ENCODE data around the gene SEMA3E. TPM values are rescaled to one million over a fixed set of nuclear protein-coding genes. Genes with fewer than 3 reads are reported as not detected.

Gene SEMA3E
- total and polyA plus RNA-seq, 8 donors = 0.23 to 2.0 (median 0.97) TPM

DNA sequence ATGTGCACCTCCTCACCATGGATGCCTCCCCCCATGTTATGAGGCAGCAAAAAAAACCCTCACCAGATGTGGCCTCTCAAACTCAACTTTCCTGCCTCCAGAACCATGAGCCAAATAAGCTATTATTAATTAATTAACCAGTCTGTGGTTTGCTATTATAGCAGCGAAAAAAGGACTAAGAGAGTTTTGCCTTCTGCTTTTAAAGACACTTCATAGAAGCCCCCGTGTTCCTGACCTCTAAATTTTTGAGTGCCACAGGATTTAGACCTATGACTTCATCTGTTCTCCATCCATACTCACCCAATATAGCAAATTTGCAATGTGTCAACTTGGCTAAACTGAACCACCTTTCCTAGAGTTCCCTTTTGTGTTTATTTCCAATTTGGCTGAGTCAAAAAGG lies 9.2 kb upstream of the SEMA3E start:
- ATAC-seq = no peak
- no peaks in the 10 kb centered on the region for H3K27me3 ChIP-seq

DNA sequence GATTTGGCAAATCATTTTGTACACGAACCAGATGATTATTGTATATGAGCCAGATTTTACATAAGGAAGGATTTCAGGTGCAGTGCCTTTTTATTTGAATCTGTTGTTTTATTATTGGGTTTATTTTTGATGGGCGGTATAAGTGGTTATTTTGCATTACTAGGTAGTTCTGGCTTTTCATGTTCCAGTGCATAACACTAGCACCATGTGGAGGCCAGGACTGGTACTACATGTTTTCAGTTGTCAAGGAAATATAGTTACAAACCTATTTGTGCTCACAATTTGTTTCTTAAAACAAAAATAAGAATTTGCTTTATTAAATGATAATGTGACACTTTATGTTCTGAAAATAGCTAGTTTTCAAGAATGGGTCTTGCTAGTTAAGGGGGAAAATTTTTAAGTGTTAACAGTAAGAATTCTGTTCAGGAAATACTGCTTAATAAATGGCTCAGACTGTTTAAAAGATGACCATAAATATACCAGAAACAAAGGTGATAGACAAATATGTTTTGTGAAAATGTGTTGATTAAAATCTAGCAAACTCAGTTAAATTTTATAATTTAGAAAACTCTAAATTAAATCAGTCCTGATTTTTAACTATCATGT lies 7.1 kb upstream of the SEMA3E start:
- peak in 3 of 4 donors; percentile 86 to 90 (median 87) for ATAC-seq

More for the DNA sequence above, 9.2 kb upstream of the SEMA3E start:
- intact Hi-C loops (cut with DNase I) = loop anchor here in 1 of 3 donors (5.0 kb wide), 1 partner anchor 246 kb away; no protein-coding TSS in a partner anchor
- H3K4me1 ChIP-seq = no peaks in the 10 kb centered on the region
- TF ChIP-seq, protein P1, sequence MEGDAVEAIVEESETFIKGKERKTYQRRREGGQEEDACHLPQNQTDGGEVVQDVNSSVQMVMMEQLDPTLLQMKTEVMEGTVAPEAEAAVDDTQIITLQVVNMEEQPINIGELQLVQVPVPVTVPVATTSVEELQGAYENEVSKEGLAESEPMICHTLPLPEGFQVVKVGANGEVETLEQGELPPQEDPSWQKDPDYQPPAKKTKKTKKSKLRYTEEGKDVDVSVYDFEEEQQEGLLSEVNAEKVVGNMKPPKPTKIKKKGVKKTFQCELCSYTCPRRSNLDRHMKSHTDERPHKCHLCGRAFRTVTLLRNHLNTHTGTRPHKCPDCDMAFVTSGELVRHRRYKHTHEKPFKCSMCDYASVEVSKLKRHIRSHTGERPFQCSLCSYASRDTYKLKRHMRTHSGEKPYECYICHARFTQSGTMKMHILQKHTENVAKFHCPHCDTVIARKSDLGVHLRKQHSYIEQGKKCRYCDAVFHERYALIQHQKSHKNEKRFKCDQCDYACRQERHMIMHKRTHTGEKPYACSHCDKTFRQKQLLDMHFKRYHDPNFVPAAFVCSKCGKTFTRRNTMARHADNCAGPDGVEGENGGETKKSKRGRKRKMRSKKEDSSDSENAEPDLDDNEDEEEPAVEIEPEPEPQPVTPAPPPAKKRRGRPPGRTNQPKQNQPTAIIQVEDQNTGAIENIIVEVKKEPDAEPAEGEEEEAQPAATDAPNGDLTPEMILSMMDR (IDR thresholded peaks at IDR 0.05) = no peak
- no peaks in the 10 kb centered on the region for H3K9me3 ChIP-seq
- FAIRE-seq (no peak), DNase-seq (no peak)
- H3K36me3 ChIP-seq = no peaks in the 10 kb centered on the region
- WGBS, 2 donors = 13 to 39% methylated on average over 2 of the region's 2 CpGs
- H3K4me3 ChIP-seq = no peak overlapping the region
- no peak overlapping the region for H3K27ac ChIP-seq

DNA sequence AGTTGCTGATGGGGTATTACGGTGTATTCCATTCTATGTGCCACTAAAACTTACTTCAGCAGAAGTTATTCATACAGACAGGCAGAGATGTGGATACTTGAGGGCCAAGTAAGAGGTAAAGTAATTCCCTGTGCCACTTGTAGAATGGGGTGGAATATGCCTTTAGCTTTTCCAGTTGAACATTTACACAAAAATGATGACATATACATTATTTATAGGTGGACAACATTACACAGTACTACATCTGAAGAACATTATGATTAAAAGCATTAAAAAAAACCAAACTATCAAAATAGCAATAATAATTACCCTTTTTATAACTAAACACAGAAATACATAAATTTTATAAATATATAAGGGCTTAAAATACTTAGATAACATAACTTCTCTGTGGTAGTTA lies 3.5 kb upstream of the SEMA3E start:
- peaks cover 0 to 7% (median 0%) of the 10 kb centered on the region in 3 donors for H3K4me1 ChIP-seq
- H3K4me3 ChIP-seq = no peak overlapping the region
- DNase-seq (no peak), FAIRE-seq (no peak), ATAC-seq (no peak)
- intact Hi-C loops (cut with DNase I) = no loop called here
- peaks cover 0 to 10% (median 0%) of the 10 kb centered on the region in 4 donors for H3K27me3 ChIP-seq
- no peaks in the 10 kb centered on the region for H3K9me3 ChIP-seq
- TF ChIP-seq, protein P1 (IDR thresholded peaks at IDR 0.05) = no peak
- H3K27ac ChIP-seq = no peak overlapping the region
- no peaks in the 10 kb centered on the region for H3K36me3 ChIP-seq
- WGBS, 2 donors = 90 to 97% methylated on average over 1 of the region's 1 CpG

More for the DNA sequence above, 7.1 kb upstream of the SEMA3E start:
- TF ChIP-seq, protein P1 (IDR thresholded peaks at IDR 0.05) = peak in 3 of 4 donors; percentile 11 to 79 (median 70)
- FAIRE-seq (peak; percentile 75), DNase-seq (peak in 1 of 6 donors; percentile 57)
- H3K4me1 ChIP-seq = no peaks in the 10 kb centered on the region
- H3K9me3 ChIP-seq = no peaks in the 10 kb centered on the region
- no peaks in the 10 kb centered on the region for H3K27me3 ChIP-seq
- no peak overlapping the region for H3K27ac ChIP-seq
- no peak overlapping the region for H3K4me3 ChIP-seq
- no peaks in the 10 kb centered on the region for H3K36me3 ChIP-seq
- intact Hi-C loops (cut with DNase I) = loop anchor here in 1 of 3 donors (5.0 kb wide), 1 partner anchor 244 kb away; no protein-coding TSS in a partner anchor
- 9 to 12% methylated on average over 2 of the region's 2 CpGs for WGBS, 2 donors

DNA sequence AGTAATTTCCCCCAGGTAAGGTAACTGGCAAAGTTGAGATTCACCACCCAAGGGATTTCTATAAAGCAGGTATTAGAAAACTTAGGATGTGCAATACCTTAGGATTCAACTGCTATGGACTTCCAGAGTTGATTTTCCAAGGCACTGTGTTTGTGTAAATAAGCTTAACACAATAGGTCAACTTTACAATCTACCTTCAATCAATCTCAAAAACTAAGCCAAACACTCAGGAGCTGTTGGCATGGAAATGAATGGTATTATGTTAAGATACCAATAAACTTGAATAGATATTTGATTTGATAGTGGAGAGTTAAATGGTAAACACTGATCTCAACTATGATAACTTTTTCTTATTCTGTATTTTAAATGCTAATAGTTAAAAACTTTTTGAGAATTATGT lies 762 bp upstream of the SEMA3E start:
- DNase-seq (no peak), ATAC-seq (no peak), FAIRE-seq (no peak)
- TF ChIP-seq, protein P1 (IDR thresholded peaks at IDR 0.05) = no peak
- H3K27ac ChIP-seq = no peak overlapping the region
- no peaks in the 10 kb centered on the region for H3K9me3 ChIP-seq
- no peaks in the 10 kb centered on the region for H3K36me3 ChIP-seq
- H3K27me3 ChIP-seq = peaks cover 0 to 20% (median 0%) of the 10 kb centered on the region in 4 donors
- peaks cover 0 to 7% (median 0%) of the 10 kb centered on the region in 3 donors for H3K4me1 ChIP-seq
- H3K4me3 ChIP-seq = no peak overlapping the region
- intact Hi-C loops (cut with DNase I) = no loop called here

DNA sequence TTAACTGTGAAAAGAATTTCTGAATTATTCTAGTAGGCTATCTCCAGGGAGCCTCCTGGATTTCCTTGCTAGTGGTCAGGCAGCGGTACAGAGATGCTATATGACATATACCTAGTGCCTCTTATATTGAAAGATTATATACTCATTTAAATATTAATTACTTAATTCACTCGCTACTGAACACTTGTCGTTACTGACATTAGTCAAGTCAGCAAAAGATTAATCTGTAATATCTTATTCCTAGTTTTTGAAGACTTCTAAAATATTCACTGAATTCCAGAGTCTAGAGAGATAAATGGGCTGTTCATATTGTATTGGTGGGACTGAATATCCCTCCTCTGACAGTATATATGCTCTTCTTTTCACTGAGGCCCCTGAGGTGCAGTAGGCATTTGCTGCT lies 2.9 kb downstream of the SEMA3E start:
- Histone ChIP-seq H3K27ac (no peak overlapping the region), H3K4me3 (no peak overlapping the region), H3K9me3 (no peaks in the 10 kb centered on the region), H3K36me3 (no peaks in the 10 kb centered on the region), H3K27me3 (peaks cover 0 to 20% (median 0%) of the 10 kb centered on the region in 4 donors), H3K4me1 (peaks cover 0 to 7% (median 0%) of the 10 kb centered on the region in 3 donors)
- WGBS, 2 donors = 89 to 96% methylated on average over 3 of the region's 3 CpGs
- ATAC-seq (no peak), FAIRE-seq (no peak), DNase-seq (no peak)
- intact Hi-C loops (cut with DNase I) = no loop called here
- TF ChIP-seq, protein P1 (IDR thresholded peaks at IDR 0.05) = no peak
